CD4-positive, alpha-beta memory T cell (primary cell): ENCODE results near the gene ATAD3B. TPM values are rescaled to one million over a fixed set of nuclear protein-coding genes. Genes with fewer than 3 reads are reported as not detected.

Experiments
- CTCF ChIA-PET: fragments of 350-600 bp; sonication (Branson Sonifier 250); formaldehyde crosslinking; loops from one replicate; lab custom pipeline; 2021; ENCODE audit warnings: inconsistent platforms; ENCODE audit not compliant: partially characterized antibody; lab: Charles Lee
- POLR2A ChIA-PET: fragments of 350-600 bp; sonication (Branson Sonifier 250); formaldehyde crosslinking; loops from one replicate; lab custom pipeline; 2021; ENCODE audit not compliant: partially characterized antibody; lab: Charles Lee
- DNase-seq, 5 donors: peaks; one replicate each; pipeline versions ENCODE4 v3.0.0 to v3.0.0-alpha.2; 2020 to 2022; ENCODE audit warnings: mixed read lengths in 1 of 5
- H3K27ac ChIP-seq: one replicate; pipeline ENCODE4 v1.7.0; 2013; ENCODE audit warnings: low read depth, low read length
- H3K27me3 ChIP-seq: 2 replicates; pipeline ENCODE4 v1.7.0; 2013; ENCODE audit warnings: mild to moderate bottlenecking, low read length, moderate library complexity; ENCODE audit not compliant: insufficient read depth
- H3K36me3 ChIP-seq: 2 replicates; pipeline ENCODE4 v1.7.0; 2013; ENCODE audit warnings: mild to moderate bottlenecking, low read length, moderate library complexity; ENCODE audit not compliant: insufficient read depth
- H3K4me1 ChIP-seq: 2 replicates; pipeline ENCODE4 v1.7.0; 2013; ENCODE audit warnings: mild to moderate bottlenecking, low read length, moderate library complexity; ENCODE audit not compliant: insufficient read depth
- H3K4me3 ChIP-seq, 2 donors: one replicate each; pipeline ENCODE4 v1.7.0; 2013; ENCODE audit warnings: low read length in 2 of 2, mild to moderate bottlenecking in 1 of 2
- H3K9me3 ChIP-seq, 2 donors: one replicate each; pipeline ENCODE4 v1.7.0; 2013; ENCODE audit warnings: low read length in 2 of 2, control low read depth in 1 of 2; ENCODE audit not compliant: control insufficient read depth in 1 of 2
- H3K27ac Mint-ChIP-seq, 7 donors: one replicate each; pipeline ENCODE4 v1.8.0; 2020 to 2021; ENCODE audit warnings: mixed read lengths in 7 of 7, mild to moderate bottlenecking in 6 of 7, inconsistent platforms in 3 of 7, moderate library complexity in 3 of 7
- H3K27me3 Mint-ChIP-seq, 2 donors: one replicate each; pipeline ENCODE4 v1.8.0; 2020 to 2021; ENCODE audit warnings: mixed read lengths in 2 of 2
- H3K36me3 Mint-ChIP-seq, 2 donors: one replicate each; pipeline ENCODE4 v1.8.0; 2020 to 2021; ENCODE audit warnings: mixed read lengths in 2 of 2, inconsistent platforms in 1 of 2, mild to moderate bottlenecking in 1 of 2
- H3K4me1 Mint-ChIP-seq, 4 donors: one replicate each; pipeline ENCODE4 v1.8.0; 2020 to 2021; ENCODE audit warnings: mixed read lengths in 4 of 4, mild to moderate bottlenecking in 1 of 4
- H3K4me3 Mint-ChIP-seq, 8 donors: one replicate each; pipeline ENCODE4 v1.8.0; 2020 to 2021; ENCODE audit warnings: mixed read lengths in 8 of 8, mild to moderate bottlenecking in 7 of 8, moderate library complexity in 6 of 8, inconsistent platforms in 3 of 8
- H3K9me3 Mint-ChIP-seq, 8 donors: one replicate each; pipeline ENCODE4 v1.8.0; 2020 to 2021; ENCODE audit warnings: mixed read lengths in 8 of 8, mild to moderate bottlenecking in 5 of 8, inconsistent platforms in 3 of 8, moderate library complexity in 1 of 8
- intact Hi-C: fragments of 100-400 bp; cut with micrococcal nuclease; formaldehyde crosslinking; loops from one replicate; pipeline ENCODE4 v1.15.1; 2023
- polyA plus RNA-seq, 2 donors: library from polyadenylated mRNA; unstranded; fragments of 300-500 nt; fragmentation: Illumina TruSeq; gene quantifications; one replicate each; pipeline ENCODE4 v1.2.3, GENCODE V29; 2021
- total RNA-seq, 2 experiments: library from RNA; stranded (reverse); gene quantifications; one replicate each; pipeline ENCODE4 v1.2.3, GENCODE V29; 2021

ATAD3B gene
- total and polyA plus RNA-seq, 4 experiments from 2014 or later, result 2.9 to 53.8 (median 29.6) TPM

- Histone ChIP-seq H3K27ac (no peak overlapping the region), H3K27me3 (peaks cover 12% of the 10 kb centered on the region), H3K4me3 (no peak overlapping the region), H3K4me1 (no peaks in the 10 kb centered on the region), H3K9me3 (no peaks in the 10 kb centered on the region), H3K36me3 (no peaks in the 10 kb centered on the region)
- peak in 1 of 5 donors; percentile 27 for DNase-seq
- H3K4me1 Mint-ChIP-seq, result peaks cover 0 to 9% (median 3%) of the 10 kb centered on the region in 4 donors
- H3K9me3 Mint-ChIP-seq, result no peaks in the 10 kb centered on the region
- peaks cover 18 to 19% of the 10 kb centered on the region in 2 donors for H3K27me3 Mint-ChIP-seq
- intact Hi-C loops, result no loop called here
- ChIA-PET CTCF (no interaction called here), POLR2A (no interaction called here)
- no peaks in the 10 kb centered on the region for H3K36me3 Mint-ChIP-seq
- no peak overlapping the region for H3K27ac Mint-ChIP-seq
- no peak overlapping the region for H3K4me3 Mint-ChIP-seq
Observed at GRCh38 chr1:1430114-1430982, 41.2 kb upstream of the ATAD3B start.

DNA sequence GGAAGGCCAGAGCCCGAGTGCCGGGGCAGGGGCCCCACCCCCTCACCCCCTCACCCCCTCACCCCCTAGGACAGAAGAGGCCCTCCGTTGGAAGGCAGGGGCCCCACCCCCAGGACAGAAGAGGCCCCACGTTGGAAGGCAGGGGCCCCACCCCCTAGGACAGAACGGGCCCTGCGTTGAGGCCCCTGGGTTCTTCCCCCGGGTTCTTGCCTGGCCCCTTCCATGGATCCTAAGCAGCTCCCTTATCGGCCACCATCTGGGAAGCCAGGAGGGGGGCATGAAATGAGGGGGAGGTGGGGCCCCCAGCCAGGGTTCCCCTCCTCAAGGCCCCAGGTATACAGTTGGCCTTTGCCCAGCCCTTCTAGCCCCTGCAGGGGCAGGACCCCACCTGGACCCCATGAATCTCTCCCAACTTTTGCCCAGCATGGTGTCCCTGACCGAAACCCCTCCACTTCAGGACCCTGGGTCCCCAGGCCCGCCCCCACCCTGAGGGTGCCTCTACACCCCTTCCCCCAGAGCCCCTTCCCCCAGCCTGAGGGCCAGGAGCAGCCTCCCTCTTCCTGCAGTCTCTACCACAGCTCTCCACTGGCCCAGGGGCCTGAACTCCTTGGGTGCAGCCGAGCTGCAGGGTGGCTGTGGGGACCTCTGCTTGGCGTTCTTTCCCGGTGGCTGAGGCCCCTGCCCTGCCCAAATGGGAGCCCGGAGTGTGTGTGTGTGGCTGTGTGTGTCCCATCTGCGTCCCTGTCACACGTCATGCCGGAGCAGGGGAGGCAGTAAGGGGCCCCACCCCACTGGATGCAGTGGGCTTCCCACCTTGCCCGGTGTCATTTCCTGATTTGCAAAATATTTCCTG, 40.3 kb upstream of the ATAD3B start:
- Mint-ChIP-seq H3K4me1 (peaks cover 0 to 10% (median 3%) of the 10 kb centered on the region in 4 donors), H3K9me3 (no peaks in the 10 kb centered on the region), H3K27me3 (peaks cover 16 to 19% of the 10 kb centered on the region in 2 donors), H3K27ac (no peak overlapping the region), H3K36me3 (no peaks in the 10 kb centered on the region), H3K4me3 (no peak overlapping the region)
- Histone ChIP-seq H3K27ac (no peak overlapping the region), H3K9me3 (no peaks in the 10 kb centered on the region), H3K36me3 (no peaks in the 10 kb centered on the region), H3K27me3 (peaks cover 16% of the 10 kb centered on the region), H3K4me3 (no peak overlapping the region), H3K4me1 (peaks cover 4% of the 10 kb centered on the region)
- POLR2A ChIA-PET, result no interaction called here
- DNase-seq, result peak in 1 of 5 donors; percentile 24
- intact Hi-C loops, result no loop called here
- CTCF ChIA-PET, result no interaction called here

GRCh38 chr1:1431845-1432273, 39.7 kb upstream of the ATAD3B start:
- CTCF ChIA-PET, result no interaction called here

GRCh38 chr1:1432274-1432950, 39.2 kb upstream of the ATAD3B start:
- H3K27me3 ChIP-seq, result peaks cover 24% of the 10 kb centered on the region

More at GRCh38 chr1:1431845-1432273, 39.7 kb upstream of the ATAD3B start:
- H3K4me1 Mint-ChIP-seq, result peaks cover 0 to 13% (median 3%) of the 10 kb centered on the region in 4 donors
- no peak overlapping the region for H3K27ac Mint-ChIP-seq
- POLR2A ChIA-PET, result no interaction called here
- H3K27me3 ChIP-seq, result peaks cover 22% of the 10 kb centered on the region
- H3K9me3 ChIP-seq, result no peaks in the 10 kb centered on the region
- intact Hi-C loops, result no loop called here
- peak in 1 of 5 donors; percentile 9 for DNase-seq
- H3K4me1 ChIP-seq, result peaks cover 7% of the 10 kb centered on the region
- H3K36me3 Mint-ChIP-seq, result no peaks in the 10 kb centered on the region
- H3K27me3 Mint-ChIP-seq, result peaks cover 14 to 19% of the 10 kb centered on the region in 2 donors
- no peak overlapping the region for H3K4me3 ChIP-seq
- no peak overlapping the region for H3K4me3 Mint-ChIP-seq
- H3K9me3 Mint-ChIP-seq, result no peaks in the 10 kb centered on the region
- H3K36me3 ChIP-seq, result no peaks in the 10 kb centered on the region
- no peak overlapping the region for H3K27ac ChIP-seq

DNA sequence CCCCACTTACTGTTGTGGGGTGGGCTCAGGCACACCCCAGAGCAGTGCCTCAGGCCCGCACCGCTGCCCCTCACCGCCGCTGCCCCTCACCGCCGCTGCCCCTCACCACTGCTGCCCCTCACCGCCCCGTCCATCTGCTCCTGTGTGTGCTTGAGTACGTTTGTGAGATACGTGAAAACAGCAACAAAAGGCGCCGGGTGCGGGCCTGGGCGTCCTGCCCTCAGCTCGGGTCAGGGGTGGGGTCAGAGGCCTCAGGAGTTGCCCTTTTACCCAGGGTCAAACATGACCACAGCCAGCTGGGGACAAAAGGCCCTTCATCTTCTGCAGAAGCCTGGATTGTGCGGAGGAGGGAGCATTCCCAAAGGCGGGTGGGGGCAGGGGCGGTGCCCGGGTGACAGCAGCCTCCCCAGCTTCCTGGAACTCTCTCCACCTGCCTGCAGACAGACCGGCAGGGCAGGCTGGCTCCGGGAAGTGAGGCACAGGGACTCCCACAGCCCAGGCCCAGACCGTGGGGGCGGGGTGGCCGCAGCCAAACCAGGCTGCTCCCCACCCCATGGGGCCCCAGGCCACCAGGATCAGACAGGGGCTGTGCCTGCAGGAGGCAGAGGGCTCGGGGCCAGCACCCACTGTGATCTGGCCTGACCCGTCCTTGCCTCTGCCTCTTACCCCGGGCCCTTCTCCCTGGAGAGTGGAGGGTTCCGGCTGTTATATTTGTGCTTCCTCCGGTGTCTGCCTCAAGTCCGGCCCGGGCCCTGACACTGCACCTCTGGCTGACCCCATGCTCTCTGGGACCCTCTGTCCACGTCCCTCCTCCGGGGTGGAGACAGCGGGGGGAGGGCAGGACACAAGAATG, 38.4 kb upstream of the ATAD3B start:
- POLR2A ChIA-PET, result no interaction called here

More at GRCh38 chr1:1432274-1432950, 39.2 kb upstream of the ATAD3B start:
- peak in 1 of 5 donors; percentile 9 for DNase-seq
- CTCF ChIA-PET, result no interaction called here
- Mint-ChIP-seq H3K4me1 (peaks cover 0 to 13% (median 3%) of the 10 kb centered on the region in 4 donors), H3K27me3 (peaks cover 14 to 19% of the 10 kb centered on the region in 2 donors), H3K27ac (no peak overlapping the region), H3K36me3 (no peaks in the 10 kb centered on the region), H3K9me3 (no peaks in the 10 kb centered on the region), H3K4me3 (no peak overlapping the region)
- Histone ChIP-seq H3K4me3 (no peak overlapping the region), H3K4me1 (peaks cover 7% of the 10 kb centered on the region), H3K9me3 (no peaks in the 10 kb centered on the region), H3K36me3 (no peaks in the 10 kb centered on the region), H3K27ac (no peak overlapping the region)
- POLR2A ChIA-PET, result no interaction called here
- intact Hi-C loops, result no loop called here

GRCh38 chr1:1433804-1434130, 37.8 kb upstream of the ATAD3B start:
- H3K4me3 ChIP-seq, result no peak overlapping the region
- H3K9me3 ChIP-seq, result no peaks in the 10 kb centered on the region
- Mint-ChIP-seq H3K4me3 (no peak overlapping the region), H3K4me1 (peaks cover 0 to 8% (median under 1%) of the 10 kb centered on the region in 4 donors), H3K9me3 (no peaks in the 10 kb centered on the region), H3K27ac (no peak overlapping the region), H3K36me3 (no peaks in the 10 kb centered on the region), H3K27me3 (peaks cover 12 to 16% of the 10 kb centered on the region in 2 donors)
- ChIA-PET CTCF (no interaction called here), POLR2A (no interaction called here)
- no peak overlapping the region for H3K27ac ChIP-seq
- peaks cover 7% of the 10 kb centered on the region for H3K4me1 ChIP-seq
- no peaks in the 10 kb centered on the region for H3K36me3 ChIP-seq
- H3K27me3 ChIP-seq, result peaks cover 24% of the 10 kb centered on the region
- intact Hi-C loops, result no loop called here
- DNase-seq, result peak in 1 of 5 donors; percentile 30

More for the DNA sequence above, 38.4 kb upstream of the ATAD3B start:
- Mint-ChIP-seq H3K27me3 (peaks cover 14 to 19% of the 10 kb centered on the region in 2 donors), H3K4me3 (no peak overlapping the region), H3K9me3 (no peaks in the 10 kb centered on the region), H3K36me3 (no peaks in the 10 kb centered on the region), H3K4me1 (peaks cover 0 to 13% (median 3%) of the 10 kb centered on the region in 4 donors), H3K27ac (no peak overlapping the region)
- Histone ChIP-seq H3K27me3 (peaks cover 24% of the 10 kb centered on the region), H3K4me3 (no peak overlapping the region), H3K9me3 (no peaks in the 10 kb centered on the region), H3K36me3 (no peaks in the 10 kb centered on the region), H3K27ac (no peak overlapping the region), H3K4me1 (peaks cover 7% of the 10 kb centered on the region)
- CTCF ChIA-PET, result no interaction called here
- intact Hi-C loops, result no loop called here
- peak in 1 of 5 donors; percentile 29 for DNase-seq
